DOHH2 (cell line): Measurements from ENCODE around the gene MACIR.

Source experiments
- H3F3A ChIP-seq: fragments of 200-600 bp; sonication (generic), shearing (Covaris generic); 2 replicates; pipeline ENCODE4 v1.6.0; 2016; ENCODE audit warnings: antibody characterized with exemption, mild to moderate bottlenecking; ENCODE audit not compliant: control insufficient read depth, insufficient read depth
- H3K27ac ChIP-seq: fragments of 200-600 bp; sonication (generic); 2 replicates; pipeline ENCODE4 v1.5.1; 2014; ENCODE audit warnings: low read depth, mild to moderate bottlenecking, low read length, moderate library complexity
- H3K27me3 ChIP-seq: fragments of 200-600 bp; sonication (generic); 2 replicates; pipeline ENCODE4 v1.6.1; 2014; ENCODE audit warnings: mild to moderate bottlenecking, low read length, mixed read lengths; ENCODE audit not compliant: control insufficient read depth
- H3K36me3 ChIP-seq: fragments of 200-600 bp; sonication (generic); 2 replicates; pipeline ENCODE4 v1.6.1; 2014; ENCODE audit warnings: mild to moderate bottlenecking, low read length, moderate library complexity, mixed read lengths; ENCODE audit not compliant: control insufficient read depth
- H3K4me1 ChIP-seq: fragments of 200-600 bp; sonication (generic); 2 replicates; pipeline ENCODE4 v1.6.1; 2014; ENCODE audit warnings: mild to moderate bottlenecking, low read length, mixed read lengths; ENCODE audit not compliant: control insufficient read depth
- H3K4me2 ChIP-seq: fragments of 200-600 bp; sonication (generic); 2 replicates; pipeline ENCODE4 v1.6.0; 2014; ENCODE audit warnings: mild to moderate bottlenecking, low read length, moderate library complexity
- H3K4me3 ChIP-seq: fragments of 200-600 bp; sonication (generic); 2 replicates; pipeline ENCODE4 v1.5.1; 2014; ENCODE audit warnings: mild to moderate bottlenecking, low read length, mixed read lengths
- H3K79me2 ChIP-seq: fragments of 200-600 bp; sonication (generic); 2 replicates; pipeline ENCODE4 v1.6.1; 2014; ENCODE audit warnings: mild to moderate bottlenecking, low read length, mixed read lengths; ENCODE audit not compliant: control insufficient read depth
- H3K9me2 ChIP-seq: fragments of 200-600 bp; sonication (generic); replicated peaks from 2 replicates; pipeline ENCODE4 v1.6.1; 2014; ENCODE audit warnings: mild to moderate bottlenecking, low read length, mixed read lengths; ENCODE audit not compliant: control insufficient read depth
- H3K9me3 ChIP-seq: fragments of 200-600 bp; sonication (generic); 2 replicates; pipeline ENCODE4 v1.6.1; 2014; ENCODE audit warnings: antibody characterized with exemption, low read length, mixed read lengths; ENCODE audit not compliant: control insufficient read depth, insufficient read depth
- H4K20me1 ChIP-seq: fragments of 200-600 bp; sonication (generic); 2 replicates; pipeline ENCODE4 v1.6.0; 2014; ENCODE audit warnings: low read depth, mild to moderate bottlenecking, antibody characterized with exemption, low read length, moderate library complexity; ENCODE audit not compliant: control insufficient read depth, insufficient read depth
- EZH2phosphoT487 ChIP-seq: fragments of 200-600 bp; sonication (generic); IDR thresholded peaks from 2 replicates; pipeline ENCODE4 v1.6.1; 2017; ENCODE audit warnings: borderline replicate concordance, mild to moderate bottlenecking, antibody characterized with exemption, low read length, moderate library complexity, mixed read lengths
- TF ChIP-seq, protein P1 (sequence below): fragments of 200-600 bp; sonication (generic); IDR thresholded peaks from one replicate; pipeline ENCODE4 v1.5.1; 2014; ENCODE audit warnings: antibody characterized with exemption, mild to moderate bottlenecking, low read depth, low read length; ENCODE audit not compliant: poor library complexity, severe bottlenecking

The MACIR gene

DNA sequence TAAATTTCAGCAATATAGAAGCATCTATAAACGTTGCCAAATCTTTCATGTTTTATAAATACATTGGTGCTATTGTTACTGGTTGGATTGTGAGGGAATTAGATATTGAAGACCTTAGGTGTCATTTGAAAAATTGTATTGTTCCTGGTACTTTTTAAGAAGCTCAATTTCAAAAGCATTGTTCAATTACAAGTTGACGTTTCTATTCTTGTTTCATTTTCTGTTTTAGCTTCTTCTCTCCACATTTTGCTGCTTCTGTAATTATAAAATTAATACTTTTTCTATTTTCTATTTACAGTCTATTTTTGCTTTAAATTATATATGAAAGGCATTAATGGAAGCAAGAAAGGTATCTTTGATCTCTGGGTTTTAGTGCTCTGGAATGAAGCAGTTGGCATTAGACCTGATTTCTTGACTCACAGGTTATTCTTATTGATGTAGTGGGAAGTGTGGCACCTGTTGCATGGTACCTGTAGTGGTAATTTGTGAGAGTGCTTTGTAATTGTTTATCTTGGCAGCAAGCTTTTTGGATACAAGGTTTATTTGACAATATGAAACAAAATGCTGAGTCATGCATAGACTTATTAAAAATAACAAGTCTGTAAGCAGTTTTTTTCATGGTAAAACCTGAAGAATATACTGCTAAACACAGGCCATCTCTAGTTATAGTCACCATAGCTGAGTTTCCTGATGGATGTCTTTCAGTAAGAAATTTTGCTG, 13.2 kb downstream of the MACIR start:
- H3K36me3 ChIP-seq: peaks cover 26% of the 10 kb centered on the region
- H3K79me2 ChIP-seq: peaks cover 32% of the 10 kb centered on the region
- no peak overlapping the region for H3K4me2 ChIP-seq
- no peak overlapping the region for H3K4me3 ChIP-seq
- H3K4me1 ChIP-seq: no peaks in the 10 kb centered on the region
- H3K27me3 ChIP-seq: no peaks in the 10 kb centered on the region
- H3F3A ChIP-seq: no peaks in the 10 kb centered on the region
- no peaks in the 10 kb centered on the region for H3K9me2 ChIP-seq
- TF ChIP-seq, protein P1, sequence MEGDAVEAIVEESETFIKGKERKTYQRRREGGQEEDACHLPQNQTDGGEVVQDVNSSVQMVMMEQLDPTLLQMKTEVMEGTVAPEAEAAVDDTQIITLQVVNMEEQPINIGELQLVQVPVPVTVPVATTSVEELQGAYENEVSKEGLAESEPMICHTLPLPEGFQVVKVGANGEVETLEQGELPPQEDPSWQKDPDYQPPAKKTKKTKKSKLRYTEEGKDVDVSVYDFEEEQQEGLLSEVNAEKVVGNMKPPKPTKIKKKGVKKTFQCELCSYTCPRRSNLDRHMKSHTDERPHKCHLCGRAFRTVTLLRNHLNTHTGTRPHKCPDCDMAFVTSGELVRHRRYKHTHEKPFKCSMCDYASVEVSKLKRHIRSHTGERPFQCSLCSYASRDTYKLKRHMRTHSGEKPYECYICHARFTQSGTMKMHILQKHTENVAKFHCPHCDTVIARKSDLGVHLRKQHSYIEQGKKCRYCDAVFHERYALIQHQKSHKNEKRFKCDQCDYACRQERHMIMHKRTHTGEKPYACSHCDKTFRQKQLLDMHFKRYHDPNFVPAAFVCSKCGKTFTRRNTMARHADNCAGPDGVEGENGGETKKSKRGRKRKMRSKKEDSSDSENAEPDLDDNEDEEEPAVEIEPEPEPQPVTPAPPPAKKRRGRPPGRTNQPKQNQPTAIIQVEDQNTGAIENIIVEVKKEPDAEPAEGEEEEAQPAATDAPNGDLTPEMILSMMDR: no peak
- no peak for TF ChIP-seq EZH2phosphoT487
- H3K27ac ChIP-seq: no peak overlapping the region
- H3K9me3 ChIP-seq: no peaks in the 10 kb centered on the region
- H4K20me1 ChIP-seq: no peaks in the 10 kb centered on the region

DNA sequence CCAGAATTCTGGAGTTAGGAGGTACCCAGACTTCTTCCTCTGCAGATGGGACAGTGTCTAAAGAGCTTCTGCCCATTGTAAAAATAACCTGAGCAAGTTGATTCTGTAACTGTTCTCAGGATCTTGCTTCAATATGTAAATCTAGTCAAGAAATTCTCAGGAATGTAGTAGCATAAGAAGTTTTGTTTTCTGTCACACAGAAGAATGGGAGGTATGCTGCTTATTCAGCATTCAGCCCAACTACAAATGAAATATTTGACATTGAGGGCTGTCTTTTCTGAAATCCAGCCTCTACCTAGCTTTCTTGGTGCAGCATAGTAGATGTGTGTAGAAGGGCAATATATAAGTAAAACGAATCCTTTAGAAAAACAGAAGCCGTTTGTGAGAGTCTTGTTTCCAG, 13.8 kb downstream of the MACIR start:
- no peaks in the 10 kb centered on the region for H3K4me1 ChIP-seq
- no peaks in the 10 kb centered on the region for H4K20me1 ChIP-seq
- no peak overlapping the region for H3K4me3 ChIP-seq
- H3K36me3 ChIP-seq: peaks cover 20% of the 10 kb centered on the region
- no peaks in the 10 kb centered on the region for H3K27me3 ChIP-seq
- H3K4me2 ChIP-seq: no peak overlapping the region
- H3K27ac ChIP-seq: no peak overlapping the region
- no peaks in the 10 kb centered on the region for H3K9me2 ChIP-seq
- TF ChIP-seq, protein P1: no peak
- no peak for TF ChIP-seq EZH2phosphoT487
- peaks cover 32% of the 10 kb centered on the region for H3K79me2 ChIP-seq
- no peaks in the 10 kb centered on the region for H3F3A ChIP-seq
- H3K9me3 ChIP-seq: no peaks in the 10 kb centered on the region

DNA sequence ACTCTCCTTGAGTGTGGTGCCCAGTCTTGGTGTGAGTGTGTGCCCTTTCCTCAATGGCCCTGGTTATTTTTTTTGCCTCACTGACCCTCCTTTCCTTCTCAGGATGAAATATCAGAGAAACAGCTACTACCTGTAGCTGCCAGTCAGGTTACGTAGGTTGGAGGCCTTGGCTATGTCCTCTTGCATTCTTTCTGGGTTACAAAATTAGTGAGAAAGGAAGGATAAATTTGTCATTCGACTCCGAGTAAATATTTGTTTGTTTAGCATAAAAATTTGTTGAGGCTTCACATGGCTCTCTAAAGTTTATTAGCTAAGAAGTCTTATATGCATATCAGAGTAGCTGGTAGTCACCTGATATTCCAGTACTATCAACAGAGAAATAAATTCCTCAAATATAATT, 15.4 kb downstream of the MACIR start:
- H3K4me2 ChIP-seq: no peak overlapping the region

More for the DNA sequence above, 15.4 kb downstream of the MACIR start:
- no peaks in the 10 kb centered on the region for H3K9me3 ChIP-seq
- no peaks in the 10 kb centered on the region for H3K9me2 ChIP-seq
- H4K20me1 ChIP-seq: no peaks in the 10 kb centered on the region
- H3K4me3 ChIP-seq: no peak overlapping the region
- H3K27ac ChIP-seq: no peak overlapping the region
- peaks cover 32% of the 10 kb centered on the region for H3K79me2 ChIP-seq
- no peaks in the 10 kb centered on the region for H3K4me1 ChIP-seq
- peaks cover 15% of the 10 kb centered on the region for H3K36me3 ChIP-seq
- no peaks in the 10 kb centered on the region for H3K27me3 ChIP-seq
- no peak for TF ChIP-seq EZH2phosphoT487
- TF ChIP-seq, protein P1: no peak
- no peaks in the 10 kb centered on the region for H3F3A ChIP-seq
